Fibroblast of skin of right biceps (primary cell): Measurements from ENCODE around the gene MED12L.

Experiments
- DNase-seq: peaks from one replicate; pipeline ENCODE4 v3.0.0-alpha.2; 2013

Gene MED12L

DNA sequence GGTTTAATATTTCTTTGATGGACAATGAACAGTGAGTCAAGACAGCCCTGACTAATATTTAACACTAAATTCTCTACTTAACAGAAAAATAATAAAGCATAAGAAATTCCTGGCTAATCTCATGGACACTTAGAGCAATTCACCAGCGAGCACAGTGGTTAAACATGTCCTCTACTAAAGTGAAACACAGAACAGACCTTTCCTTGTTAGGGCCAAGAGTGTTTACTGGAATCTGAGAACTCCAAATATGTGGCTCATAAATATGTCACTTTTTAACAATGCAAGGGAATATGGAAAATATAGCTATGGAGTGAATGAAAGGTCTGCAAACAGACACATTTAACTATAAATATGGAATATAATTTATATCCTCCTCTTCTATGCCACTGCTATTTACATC, 394.0 kb downstream of the MED12L start:
- DNase-seq = no peak

GRCh38 chr3:151480492-151480891, 395.0 kb downstream of the MED12L start:
- no peak for DNase-seq

GRCh38 chr3:151483488-151483887, 398.0 kb downstream of the MED12L start:
- DNase-seq = no peak

GRCh38 chr3:151483961-151484520, 398.6 kb downstream of the MED12L start:
- no peak for DNase-seq
